Upper lobe of right lung (tissue), 1 donor: ENCODE measurements around the gene MPP2. TPM values are rescaled to one million over a fixed set of nuclear protein-coding genes. Genes with fewer than 3 reads are reported as not detected.

ENCODE experiments used
- ATAC-seq: fragments of 200-7000 bp; cut with Tn5 transposase; one replicate; pipeline ENCODE4 v1.9.1; 2020; ENCODE audit warnings: mild to moderate bottlenecking, moderate library complexity
- DNase-seq: peaks from one replicate; pipeline ENCODE4 v3.0.0-alpha.2; 2020
- H3K27ac ChIP-seq: fragments of 200-600 bp; one replicate; pipeline ENCODE4 v1.8.0; 2022
- H3K27me3 ChIP-seq: fragments of 200-600 bp; one replicate; pipeline ENCODE4 v1.8.0; 2022; ENCODE audit warnings: mild to moderate bottlenecking
- H3K36me3 ChIP-seq: fragments of 200-600 bp; one replicate; pipeline ENCODE4 v1.8.0; 2022
- H3K4me1 ChIP-seq: fragments of 200-600 bp; one replicate; pipeline ENCODE4 v1.8.0; 2022
- H3K4me3 ChIP-seq: fragments of 200-600 bp; one replicate; pipeline ENCODE4 v1.8.0; 2022; ENCODE audit warnings: mild to moderate bottlenecking
- H3K9me3 ChIP-seq: fragments of 200-600 bp; one replicate; pipeline ENCODE4 v1.8.0; 2022
- intact Hi-C: fragments of 100-400 bp; cut with DNase I; formaldehyde crosslinking; loops from one replicate; pipeline ENCODE4 v1.11.0; 2022
- total RNA-seq: library from RNA; stranded (reverse); fragmentation: NEBNext Ultra II Directional; extraction: Animal tissue kit (Norgen Biotek cat#: 25700); gene quantifications from one replicate; pipeline ENCODE4 v1.2.1, GENCODE V29; 2021
- TF ChIP-seq, protein P1 (sequence below): fragments of 200-600 bp; IDR thresholded peaks from one replicate; pipeline ENCODE4 v1.8.0; 2022; ENCODE audit warnings: antibody characterized with exemption
- donor health status: DM: no; HTN: yes; CAD: no; lungs with severe emphysema.

MPP2 gene
- total RNA-seq, 1 donor from 2014 or later, result 0.49 TPM

DNA sequence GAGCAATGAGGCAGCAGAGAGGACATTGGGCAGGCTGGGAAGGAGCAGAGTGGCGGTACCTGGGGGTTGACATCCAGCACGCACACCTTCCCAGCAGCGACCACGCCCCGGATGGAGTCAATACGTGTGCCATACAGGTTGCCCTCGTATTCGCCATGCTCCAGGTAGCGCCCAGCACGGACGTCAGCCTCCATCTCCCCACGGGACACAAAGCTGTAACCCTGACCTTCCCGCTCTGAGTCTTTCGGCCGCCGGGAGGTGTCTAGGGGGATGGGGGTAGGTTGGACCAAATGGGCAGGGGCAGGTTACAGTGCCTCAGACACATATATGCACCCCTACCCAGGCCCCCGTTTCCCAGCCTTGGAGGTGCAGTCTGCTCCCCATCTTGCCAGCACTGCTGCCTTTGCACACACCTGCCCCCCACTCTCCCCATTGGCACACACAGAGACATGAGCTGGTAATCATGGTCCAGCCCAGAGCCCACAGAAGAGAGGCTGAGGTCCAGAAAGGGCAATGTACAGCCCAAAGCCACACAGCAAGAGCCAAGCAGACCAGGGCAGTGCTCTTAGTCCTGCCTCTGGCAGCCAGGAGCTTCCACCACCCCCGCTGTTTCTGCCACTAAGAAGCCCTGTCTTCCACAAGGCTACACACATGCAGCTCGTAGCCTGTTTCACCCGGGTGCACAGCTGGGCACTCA is 27.5 kb downstream of the MPP2 start:
- no peak for ATAC-seq
- Histone ChIP-seq H3K27me3 (no peaks in the 10 kb centered on the region), H3K4me3 (no peak overlapping the region), H3K9me3 (no peaks in the 10 kb centered on the region), H3K27ac (no peak overlapping the region), H3K4me1 (no peaks in the 10 kb centered on the region), H3K36me3 (no peaks in the 10 kb centered on the region)
- DNase-seq, result no peak
- TF ChIP-seq, protein P1, sequence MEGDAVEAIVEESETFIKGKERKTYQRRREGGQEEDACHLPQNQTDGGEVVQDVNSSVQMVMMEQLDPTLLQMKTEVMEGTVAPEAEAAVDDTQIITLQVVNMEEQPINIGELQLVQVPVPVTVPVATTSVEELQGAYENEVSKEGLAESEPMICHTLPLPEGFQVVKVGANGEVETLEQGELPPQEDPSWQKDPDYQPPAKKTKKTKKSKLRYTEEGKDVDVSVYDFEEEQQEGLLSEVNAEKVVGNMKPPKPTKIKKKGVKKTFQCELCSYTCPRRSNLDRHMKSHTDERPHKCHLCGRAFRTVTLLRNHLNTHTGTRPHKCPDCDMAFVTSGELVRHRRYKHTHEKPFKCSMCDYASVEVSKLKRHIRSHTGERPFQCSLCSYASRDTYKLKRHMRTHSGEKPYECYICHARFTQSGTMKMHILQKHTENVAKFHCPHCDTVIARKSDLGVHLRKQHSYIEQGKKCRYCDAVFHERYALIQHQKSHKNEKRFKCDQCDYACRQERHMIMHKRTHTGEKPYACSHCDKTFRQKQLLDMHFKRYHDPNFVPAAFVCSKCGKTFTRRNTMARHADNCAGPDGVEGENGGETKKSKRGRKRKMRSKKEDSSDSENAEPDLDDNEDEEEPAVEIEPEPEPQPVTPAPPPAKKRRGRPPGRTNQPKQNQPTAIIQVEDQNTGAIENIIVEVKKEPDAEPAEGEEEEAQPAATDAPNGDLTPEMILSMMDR, result no peak
- intact Hi-C loops, result no loop called here

DNA sequence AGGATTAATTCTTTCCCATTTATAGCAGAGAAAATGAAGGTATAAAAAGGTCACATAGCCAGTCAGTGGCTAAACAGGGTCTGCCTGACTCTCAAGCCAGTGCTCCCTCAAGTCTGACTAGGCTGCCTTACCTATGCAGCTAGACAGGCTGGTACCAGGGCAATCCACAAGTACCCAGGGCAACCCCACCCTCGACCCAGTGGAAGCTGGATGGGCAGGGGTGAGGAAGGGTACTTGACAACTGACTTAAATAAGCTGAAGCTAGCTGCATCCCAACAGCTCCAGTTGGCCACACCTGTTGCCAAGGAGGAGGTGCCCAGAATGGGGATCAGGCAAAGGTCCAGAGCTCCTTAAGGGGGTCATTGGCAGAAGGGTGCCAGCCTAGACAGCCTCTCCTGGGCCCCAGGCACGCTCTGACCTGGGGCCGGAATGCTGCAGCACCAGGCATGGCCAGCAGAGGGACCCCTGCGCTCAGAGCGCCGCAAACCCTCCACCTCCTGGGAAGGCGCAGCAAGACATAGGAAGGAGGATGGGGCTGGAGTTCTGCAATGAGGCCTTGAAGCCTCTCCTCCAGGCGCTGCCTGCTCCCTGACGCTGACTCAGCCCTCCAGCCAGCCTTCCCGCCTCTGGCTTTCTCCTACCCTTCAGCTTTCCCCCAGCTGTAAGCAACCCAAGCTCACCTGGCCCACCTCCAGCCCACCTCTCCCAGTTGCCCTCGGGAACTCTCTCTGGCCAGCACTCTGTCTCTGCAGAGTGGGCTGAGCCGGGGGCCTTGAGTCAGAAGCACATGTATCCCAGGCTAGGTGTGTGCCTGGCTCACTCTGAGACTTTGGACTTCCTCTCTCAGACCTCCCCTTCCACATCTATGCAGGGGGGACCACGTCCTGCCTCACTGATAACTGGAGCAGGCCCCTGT is 28.8 kb downstream of the MPP2 start:
- Histone ChIP-seq H3K4me3 (no peak overlapping the region), H3K27me3 (no peaks in the 10 kb centered on the region), H3K27ac (no peak overlapping the region), H3K4me1 (no peaks in the 10 kb centered on the region), H3K9me3 (no peaks in the 10 kb centered on the region), H3K36me3 (no peaks in the 10 kb centered on the region)
- peak; percentile 92 for ATAC-seq
- DNase-seq, result peak; percentile 83
- intact Hi-C loops, result no loop called here
- TF ChIP-seq, protein P1, result peak; percentile 94

DNA sequence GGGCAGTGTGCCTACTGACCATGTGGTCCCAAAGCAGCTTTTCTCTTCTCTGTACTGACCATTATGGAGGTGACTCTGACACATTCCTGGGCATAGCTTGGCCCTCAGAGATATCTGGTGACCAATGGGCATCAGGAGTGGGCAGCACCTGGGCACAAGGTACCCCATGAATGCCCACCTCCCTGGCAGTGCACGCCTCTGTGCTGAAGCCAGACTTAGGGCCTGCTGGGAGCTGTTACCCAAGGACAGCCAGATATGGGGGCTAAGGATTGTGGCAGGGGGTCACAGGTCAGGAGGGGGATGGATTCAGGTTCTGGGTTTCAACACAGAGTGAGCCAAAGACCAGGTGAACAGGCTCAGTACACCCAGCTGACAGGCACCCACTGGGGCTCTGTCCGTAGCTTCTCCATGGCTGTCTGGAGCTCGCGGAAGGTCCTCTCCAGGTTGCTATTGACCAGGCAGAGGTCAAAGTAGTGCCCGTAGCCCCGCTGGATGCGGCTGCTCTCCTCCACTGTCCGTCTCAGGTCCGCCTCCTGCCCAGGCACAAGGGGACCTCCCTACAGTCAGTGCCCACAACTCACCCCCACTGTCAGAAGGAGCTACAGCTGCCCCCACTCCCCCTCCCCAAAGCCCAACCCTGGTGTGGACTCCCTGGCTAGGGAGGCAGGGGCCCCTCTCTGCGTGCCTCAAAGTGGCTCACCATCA is 29.7 kb downstream of the MPP2 start:
- Histone ChIP-seq H3K9me3 (no peaks in the 10 kb centered on the region), H3K4me1 (no peaks in the 10 kb centered on the region), H3K27me3 (peaks cover 6% of the 10 kb centered on the region), H3K4me3 (no peak overlapping the region), H3K36me3 (no peaks in the 10 kb centered on the region), H3K27ac (no peak overlapping the region)
- no peak for DNase-seq
- intact Hi-C loops, result no loop called here
- no peak for ATAC-seq
- TF ChIP-seq, protein P1, result no peak

DNA sequence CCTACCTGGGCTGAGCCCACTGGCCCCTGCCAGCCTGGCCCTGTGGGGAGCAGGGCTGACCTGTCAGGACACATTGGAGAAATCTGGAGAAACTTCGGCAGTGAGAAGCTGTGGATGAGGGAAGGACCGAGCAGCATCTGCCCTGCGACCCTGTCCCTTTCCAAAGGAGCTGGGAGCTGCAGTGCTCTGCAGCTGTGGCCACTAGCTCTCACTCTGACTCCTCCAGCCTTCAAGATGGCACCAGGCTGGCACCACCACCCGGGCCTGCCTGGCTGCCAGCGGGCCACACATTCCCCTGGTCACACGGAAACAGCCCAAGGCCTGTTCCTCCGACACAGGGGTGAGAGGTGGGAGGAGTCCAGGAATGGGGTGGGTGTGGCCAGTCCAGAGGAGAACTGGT is 30.3 kb downstream of the MPP2 start:
- Histone ChIP-seq H3K27me3 (peaks cover 6% of the 10 kb centered on the region), H3K4me1 (no peaks in the 10 kb centered on the region), H3K4me3 (no peak overlapping the region), H3K36me3 (no peaks in the 10 kb centered on the region), H3K27ac (no peak overlapping the region), H3K9me3 (no peaks in the 10 kb centered on the region)
- DNase-seq (no peak), ATAC-seq (no peak)
- intact Hi-C loops, result no loop called here
- TF ChIP-seq, protein P1, result no peak

DNA sequence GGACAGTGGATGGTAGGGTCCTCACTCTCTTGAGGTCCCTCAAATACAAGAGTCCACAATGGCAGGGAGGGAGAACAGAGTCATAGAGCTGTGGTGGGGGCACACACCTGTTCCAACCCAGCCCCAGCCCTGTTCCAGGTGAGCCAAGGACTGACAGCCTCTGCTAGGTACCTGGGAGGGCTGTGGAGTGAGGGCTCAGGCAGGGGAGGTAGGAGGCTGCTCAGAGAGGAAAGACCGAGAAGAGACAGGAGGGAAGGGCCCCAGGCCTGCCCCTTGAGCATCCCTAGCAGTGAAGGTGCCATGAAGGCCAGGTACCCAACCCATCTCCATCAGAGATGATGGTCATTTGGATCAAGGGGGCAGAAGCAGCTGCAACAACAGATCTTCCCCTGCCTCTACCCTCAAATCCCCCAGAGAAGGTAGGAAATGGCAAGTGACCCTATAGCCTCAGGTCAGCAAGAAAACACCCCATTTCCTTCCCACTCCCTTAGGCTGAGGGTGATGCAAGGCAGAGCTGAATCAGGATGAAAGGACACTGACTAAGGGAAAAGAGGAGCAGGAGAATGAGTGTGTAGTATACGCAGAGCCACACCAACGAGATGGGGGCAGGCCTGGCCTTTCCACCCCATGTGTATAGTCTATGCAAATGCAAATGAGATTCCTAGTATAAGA is 31.7 kb downstream of the MPP2 start:
- Histone ChIP-seq H3K4me3 (no peak overlapping the region), H3K27ac (no peak overlapping the region), H3K27me3 (peaks cover 6% of the 10 kb centered on the region), H3K9me3 (no peaks in the 10 kb centered on the region), H3K36me3 (no peaks in the 10 kb centered on the region), H3K4me1 (no peaks in the 10 kb centered on the region)
- intact Hi-C loops, result no loop called here
- ATAC-seq (no peak), DNase-seq (no peak)
- TF ChIP-seq, protein P1, result no peak
